IMR-90 (cell line): Measurements from ENCODE around the gene MMP25.
"Not testable (repeated sequence)": the region's sequence is repeated elsewhere in the genome, so short reads cannot be mapped to it uniquely, and the experiment has no call there.

Source experiments
- BHLHE40 ChIP-seq: fragments of 150-350 bp; IDR thresholded peaks from 2 replicates; pipeline ENCODE4 v1.6.1; 2016; ENCODE audit warnings: mild to moderate bottlenecking, low read depth, low read length
- CEBPB ChIP-seq: IDR thresholded peaks from 2 replicates; pipeline ENCODE4 v1.6.1; 2012; ENCODE audit warnings: low read depth, low read length, improper control_type of control experiment
- MAFK ChIP-seq: IDR thresholded peaks from 2 replicates; pipeline ENCODE4 v1.6.1; 2012; ENCODE audit warnings: low read depth, low read length, improper control_type of control experiment
- POLR2A ChIP-seq: IDR thresholded peaks from 2 replicates; pipeline ENCODE4 v1.6.1; 2012; ENCODE audit warnings: mild to moderate bottlenecking, low read depth, low read length
- RCOR1 ChIP-seq: IDR thresholded peaks from 2 replicates; pipeline ENCODE4 v1.6.1; 2012; ENCODE audit warnings: mild to moderate bottlenecking, low read length, improper control_type of control experiment; ENCODE audit not compliant: insufficient replicate concordance
- RFX5 ChIP-seq: IDR thresholded peaks from 2 replicates; pipeline ENCODE4 v1.8.0; 2012; ENCODE audit warnings: low read depth, mild to moderate bottlenecking, low read length, moderate library complexity
- TF ChIP-seq, protein P1 (sequence below): conservative IDR thresholded peaks from 2 replicates; pipeline ENCODE4 v1.5.1; 2012; ENCODE audit warnings: mild to moderate bottlenecking, low read depth, low read length, improper control_type of control experiment
- TF ChIP-seq, protein P2 (sequence below): fragments of 150-350 bp; IDR thresholded peaks from 2 replicates; pipeline ENCODE4 v1.6.1; 2017; ENCODE audit warnings: mild to moderate bottlenecking, antibody characterized with exemption, low read length, low read depth
- TF ChIP-seq, protein P3 (sequence below): fragments of 150-350 bp; IDR thresholded peaks from 2 replicates; pipeline ENCODE4 v1.6.1; 2016; ENCODE audit warnings: low read depth, mild to moderate bottlenecking, low read length, moderate library complexity, borderline replicate concordance

DNA sequence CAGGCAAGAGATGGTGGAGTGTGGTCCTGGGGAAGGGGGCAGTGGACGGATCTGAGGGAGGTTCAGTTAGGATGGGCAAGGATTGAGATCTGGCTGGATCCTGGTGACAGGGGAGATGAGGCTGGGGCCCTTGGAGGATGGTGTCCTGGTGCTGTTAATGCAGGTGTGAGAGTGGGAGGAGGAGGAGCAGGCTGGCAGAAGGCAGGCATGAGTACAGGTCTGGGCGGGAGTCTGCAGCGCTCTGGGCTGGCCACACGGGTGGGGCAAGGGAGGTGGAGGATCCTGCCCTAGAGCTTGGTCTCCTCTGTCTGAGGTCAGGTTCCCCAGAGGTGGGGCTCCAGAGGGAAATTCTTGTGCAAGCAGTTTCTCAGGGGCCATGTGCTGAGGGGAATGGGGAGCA lies 25.8 kb downstream of the MMP25 start:
- TF ChIP-seq, protein P1, sequence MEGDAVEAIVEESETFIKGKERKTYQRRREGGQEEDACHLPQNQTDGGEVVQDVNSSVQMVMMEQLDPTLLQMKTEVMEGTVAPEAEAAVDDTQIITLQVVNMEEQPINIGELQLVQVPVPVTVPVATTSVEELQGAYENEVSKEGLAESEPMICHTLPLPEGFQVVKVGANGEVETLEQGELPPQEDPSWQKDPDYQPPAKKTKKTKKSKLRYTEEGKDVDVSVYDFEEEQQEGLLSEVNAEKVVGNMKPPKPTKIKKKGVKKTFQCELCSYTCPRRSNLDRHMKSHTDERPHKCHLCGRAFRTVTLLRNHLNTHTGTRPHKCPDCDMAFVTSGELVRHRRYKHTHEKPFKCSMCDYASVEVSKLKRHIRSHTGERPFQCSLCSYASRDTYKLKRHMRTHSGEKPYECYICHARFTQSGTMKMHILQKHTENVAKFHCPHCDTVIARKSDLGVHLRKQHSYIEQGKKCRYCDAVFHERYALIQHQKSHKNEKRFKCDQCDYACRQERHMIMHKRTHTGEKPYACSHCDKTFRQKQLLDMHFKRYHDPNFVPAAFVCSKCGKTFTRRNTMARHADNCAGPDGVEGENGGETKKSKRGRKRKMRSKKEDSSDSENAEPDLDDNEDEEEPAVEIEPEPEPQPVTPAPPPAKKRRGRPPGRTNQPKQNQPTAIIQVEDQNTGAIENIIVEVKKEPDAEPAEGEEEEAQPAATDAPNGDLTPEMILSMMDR, result not testable (repeated sequence)
- not testable (repeated sequence) for TF ChIP-seq MAFK, BHLHE40, RFX5, POLR2A, RCOR1, CEBPB
- TF ChIP-seq, protein P2, sequence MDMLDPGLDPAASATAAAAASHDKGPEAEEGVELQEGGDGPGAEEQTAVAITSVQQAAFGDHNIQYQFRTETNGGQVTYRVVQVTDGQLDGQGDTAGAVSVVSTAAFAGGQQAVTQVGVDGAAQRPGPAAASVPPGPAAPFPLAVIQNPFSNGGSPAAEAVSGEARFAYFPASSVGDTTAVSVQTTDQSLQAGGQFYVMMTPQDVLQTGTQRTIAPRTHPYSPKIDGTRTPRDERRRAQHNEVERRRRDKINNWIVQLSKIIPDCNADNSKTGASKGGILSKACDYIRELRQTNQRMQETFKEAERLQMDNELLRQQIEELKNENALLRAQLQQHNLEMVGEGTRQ, result not testable (repeated sequence)
- TF ChIP-seq, protein P3, sequence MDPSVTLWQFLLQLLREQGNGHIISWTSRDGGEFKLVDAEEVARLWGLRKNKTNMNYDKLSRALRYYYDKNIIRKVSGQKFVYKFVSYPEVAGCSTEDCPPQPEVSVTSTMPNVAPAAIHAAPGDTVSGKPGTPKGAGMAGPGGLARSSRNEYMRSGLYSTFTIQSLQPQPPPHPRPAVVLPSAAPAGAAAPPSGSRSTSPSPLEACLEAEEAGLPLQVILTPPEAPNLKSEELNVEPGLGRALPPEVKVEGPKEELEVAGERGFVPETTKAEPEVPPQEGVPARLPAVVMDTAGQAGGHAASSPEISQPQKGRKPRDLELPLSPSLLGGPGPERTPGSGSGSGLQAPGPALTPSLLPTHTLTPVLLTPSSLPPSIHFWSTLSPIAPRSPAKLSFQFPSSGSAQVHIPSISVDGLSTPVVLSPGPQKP, result not testable (repeated sequence)
